GM12864 (cell line): ENCODE results near the gene LSM14A.

Experiments
- DNase-seq: peaks from one replicate; pipeline ENCODE4 v3.0.0-alpha.2; 2011; ENCODE audit warnings: low read depth
- H3K4me3 ChIP-seq: 2 replicates; pipeline ENCODE4 v1.5.1; 2011; ENCODE audit warnings: mild to moderate bottlenecking, low read depth, low read length, control low read depth
- CTCF ChIP-seq: IDR thresholded peaks from 2 replicates; pipeline ENCODE4 v1.5.1; 2011; ENCODE audit warnings: low read depth, mild to moderate bottlenecking, moderate library complexity, low read length, control low read depth, inconsistent platforms; ENCODE audit errors: missing control alignments

Gene LSM14A

GRCh38 chr19:34277244-34277643 is 104.9 kb downstream of the LSM14A start:
- H3K4me3 ChIP-seq, result no peak overlapping the region
- no peak for TF ChIP-seq CTCF
- DNase-seq, result no peak

DNA sequence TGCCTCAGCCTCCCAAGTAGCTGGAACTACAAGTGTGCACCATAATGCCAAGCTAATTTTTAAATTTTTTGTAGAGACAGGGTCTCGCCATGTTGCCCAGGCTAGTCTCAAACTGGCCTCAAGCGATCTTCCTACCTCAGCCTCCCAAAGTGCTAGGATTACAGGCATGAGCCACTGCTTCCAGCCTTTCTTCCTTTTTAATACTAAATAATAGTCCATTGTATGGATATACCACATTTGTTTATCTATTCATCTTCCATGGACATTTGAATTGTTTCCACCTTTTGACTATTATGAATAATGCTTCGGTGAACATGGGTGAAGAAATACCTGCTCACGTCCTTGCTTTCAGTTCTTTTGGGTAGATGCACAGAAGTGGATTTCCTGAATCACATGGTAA is 106.5 kb downstream of the LSM14A start:
- TF ChIP-seq CTCF, result no peak
- no peak for DNase-seq
- H3K4me3 ChIP-seq, result no peak overlapping the region
